Stomach (tissue), 9 donors: ENCODE results near the gene SELENOH. TPM values are rescaled to one million over a fixed set of nuclear protein-coding genes. Genes with fewer than 3 reads are reported as not detected.

Experiments used
- DNase-seq, 2 donors: peaks; one replicate each; pipeline versions ENCODE4 v3.0.0 to v3.0.0-alpha.2; 2013 to 2019
- H3K27ac ChIP-seq, 5 donors: fragments of 200-600 bp in 4 of 5; sonication (generic) in 4 of 5; one replicate each; pipeline ENCODE4 v1.5.1; 2013 to 2019; ENCODE audit warnings: mild to moderate bottlenecking in 1 of 5, moderate library complexity in 1 of 5
- H3K27me3 ChIP-seq, 3 donors: fragments of 200-600 bp; sonication (generic); one replicate each; pipeline ENCODE4 v1.5.1; 2017 to 2019; ENCODE audit warnings: mixed run types in 1 of 3
- H3K36me3 ChIP-seq, 4 donors: fragments of 200-600 bp; sonication (generic); 1 replicate in 3 of 4; 2 replicates in 1 of 4; pipeline ENCODE4 v1.5.1; 2016 to 2019
- H3K4me1 ChIP-seq, 4 donors: fragments of 200-600 bp; sonication (generic); one replicate each; pipeline ENCODE4 v1.5.1; 2016 to 2019
- H3K4me3 ChIP-seq, 4 donors: fragments of 200-600 bp; sonication (generic) in 3 of 4; one replicate each; pipeline ENCODE4 v1.5.1; 2016 to 2019; ENCODE audit warnings: mild to moderate bottlenecking in 1 of 4
- H3K9me3 ChIP-seq, 4 donors: fragments of 200-600 bp; sonication (generic); one replicate each; pipeline ENCODE4 v1.5.1; 2016 to 2019
- EP300 ChIP-seq: sonication (generic); formaldehyde crosslinking; IDR thresholded peaks from one replicate; pipeline ENCODE4 v1.6.1; 2017; ENCODE audit warnings: antibody characterized with exemption
- POLR2A ChIP-seq, 4 donors: fragments of 450-650 bp; IDR thresholded peaks; one replicate each; pipeline ENCODE4 v1.6.1; 2016; ENCODE audit warnings: antibody characterized with exemption in 4 of 4, control low read depth in 2 of 4, mild to moderate bottlenecking in 1 of 4, moderate library complexity in 1 of 4
- POLR2AphosphoS5 ChIP-seq, 3 donors: sonication (generic); formaldehyde crosslinking; IDR thresholded peaks; one replicate each; pipeline ENCODE4 v1.6.1; 2016; ENCODE audit warnings: antibody characterized with exemption in 3 of 3
- WGBS, 5 donors: extraction: QIAGEN DNeasy Blood & Tissue Kit in 3 of 5; methylation state at CpG; one replicate each; pipeline versions ENCODE4 v1.1.5 to v1.1.7; 2013 to 2018; 5-methylcytosine and 5-hydroxymethylcytosine counted together
- intact Hi-C: fragments of 100-400 bp; cut with DNase I; formaldehyde crosslinking; loops from one replicate; pipeline ENCODE4 v1.15.1; 2023; ENCODE audit warnings: low total_unique reads
- polyA plus RNA-seq, 3 donors: library from polyadenylated mRNA; stranded (reverse); fragments of 200-250 nt; gene quantifications; one replicate each; pipeline ENCODE4 v1.2.3, GENCODE V29; 2013
- total RNA-seq, 5 donors: library from RNA; depleted of rRNA; stranded (reverse); fragments of >200 nt; gene quantifications; one replicate each; pipeline versions ENCODE4 v1.1.0 to v1.2.3, GENCODE V29; 2014 to 2016
- TF ChIP-seq, protein P1 (sequence below), 7 experiments: fragments of 450-650 bp in 4 of 7; fragments of 200-600 bp in 3 of 7; sonication (generic) in 3 of 7; IDR thresholded peaks; one replicate each; pipeline ENCODE4 v1.5.1; 2016 to 2019; ENCODE audit warnings: antibody characterized with exemption in 7 of 7, control low read depth in 2 of 7, mild to moderate bottlenecking in 1 of 7
- donor health status: healthy with polysubstance abuse.
- donor health status: Bipolar disorder and iron deficiency.
- donor health status: healthy.

Gene SELENOH
- total and polyA plus RNA-seq, 8 donors, result 33.8 to 234 (median 171) TPM

DNA sequence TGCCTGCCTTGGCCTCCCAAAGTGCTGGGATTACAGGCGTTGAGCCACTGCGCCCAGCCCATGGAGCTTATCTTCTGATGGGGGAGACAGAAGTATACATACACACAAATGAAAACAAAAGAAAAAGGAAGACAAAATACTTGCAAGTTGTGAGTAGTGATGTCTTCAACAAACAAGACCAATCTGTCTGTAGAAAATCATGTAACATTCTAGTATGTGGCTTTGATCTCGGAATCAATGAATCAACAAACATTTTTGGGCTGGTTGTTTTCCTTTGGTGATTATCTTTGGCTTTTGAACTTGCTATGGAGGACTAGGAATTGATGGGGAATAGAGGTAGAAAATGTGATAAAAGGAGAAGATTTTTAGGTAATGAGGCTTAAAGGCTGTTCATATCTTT lies 16.9 kb downstream of the SELENOH start:
- no peaks in the 10 kb centered on the region for H3K36me3 ChIP-seq
- no peak overlapping the region for H3K4me3 ChIP-seq
- DNase-seq, result no peak
- no peaks in the 10 kb centered on the region for H3K27me3 ChIP-seq
- H3K4me1 ChIP-seq, result peaks cover 0 to 13% (median 1%) of the 10 kb centered on the region in 4 donors
- intact Hi-C loops, result no loop called here
- no peaks in the 10 kb centered on the region for H3K9me3 ChIP-seq
- no peak for TF ChIP-seq POLR2AphosphoS5 (IDR thresholded peaks at IDR 0.05)
- no peak for TF ChIP-seq EP300
- TF ChIP-seq, protein P1, sequence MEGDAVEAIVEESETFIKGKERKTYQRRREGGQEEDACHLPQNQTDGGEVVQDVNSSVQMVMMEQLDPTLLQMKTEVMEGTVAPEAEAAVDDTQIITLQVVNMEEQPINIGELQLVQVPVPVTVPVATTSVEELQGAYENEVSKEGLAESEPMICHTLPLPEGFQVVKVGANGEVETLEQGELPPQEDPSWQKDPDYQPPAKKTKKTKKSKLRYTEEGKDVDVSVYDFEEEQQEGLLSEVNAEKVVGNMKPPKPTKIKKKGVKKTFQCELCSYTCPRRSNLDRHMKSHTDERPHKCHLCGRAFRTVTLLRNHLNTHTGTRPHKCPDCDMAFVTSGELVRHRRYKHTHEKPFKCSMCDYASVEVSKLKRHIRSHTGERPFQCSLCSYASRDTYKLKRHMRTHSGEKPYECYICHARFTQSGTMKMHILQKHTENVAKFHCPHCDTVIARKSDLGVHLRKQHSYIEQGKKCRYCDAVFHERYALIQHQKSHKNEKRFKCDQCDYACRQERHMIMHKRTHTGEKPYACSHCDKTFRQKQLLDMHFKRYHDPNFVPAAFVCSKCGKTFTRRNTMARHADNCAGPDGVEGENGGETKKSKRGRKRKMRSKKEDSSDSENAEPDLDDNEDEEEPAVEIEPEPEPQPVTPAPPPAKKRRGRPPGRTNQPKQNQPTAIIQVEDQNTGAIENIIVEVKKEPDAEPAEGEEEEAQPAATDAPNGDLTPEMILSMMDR (IDR thresholded peaks at IDR 0.05), result no peak
- TF ChIP-seq POLR2A (IDR thresholded peaks at IDR 0.05), result no peak
- 48 to 70% (median 60%) methylated on average over 3 of the region's 3 CpGs for WGBS, 5 donors
- no peak overlapping the region for H3K27ac ChIP-seq

DNA sequence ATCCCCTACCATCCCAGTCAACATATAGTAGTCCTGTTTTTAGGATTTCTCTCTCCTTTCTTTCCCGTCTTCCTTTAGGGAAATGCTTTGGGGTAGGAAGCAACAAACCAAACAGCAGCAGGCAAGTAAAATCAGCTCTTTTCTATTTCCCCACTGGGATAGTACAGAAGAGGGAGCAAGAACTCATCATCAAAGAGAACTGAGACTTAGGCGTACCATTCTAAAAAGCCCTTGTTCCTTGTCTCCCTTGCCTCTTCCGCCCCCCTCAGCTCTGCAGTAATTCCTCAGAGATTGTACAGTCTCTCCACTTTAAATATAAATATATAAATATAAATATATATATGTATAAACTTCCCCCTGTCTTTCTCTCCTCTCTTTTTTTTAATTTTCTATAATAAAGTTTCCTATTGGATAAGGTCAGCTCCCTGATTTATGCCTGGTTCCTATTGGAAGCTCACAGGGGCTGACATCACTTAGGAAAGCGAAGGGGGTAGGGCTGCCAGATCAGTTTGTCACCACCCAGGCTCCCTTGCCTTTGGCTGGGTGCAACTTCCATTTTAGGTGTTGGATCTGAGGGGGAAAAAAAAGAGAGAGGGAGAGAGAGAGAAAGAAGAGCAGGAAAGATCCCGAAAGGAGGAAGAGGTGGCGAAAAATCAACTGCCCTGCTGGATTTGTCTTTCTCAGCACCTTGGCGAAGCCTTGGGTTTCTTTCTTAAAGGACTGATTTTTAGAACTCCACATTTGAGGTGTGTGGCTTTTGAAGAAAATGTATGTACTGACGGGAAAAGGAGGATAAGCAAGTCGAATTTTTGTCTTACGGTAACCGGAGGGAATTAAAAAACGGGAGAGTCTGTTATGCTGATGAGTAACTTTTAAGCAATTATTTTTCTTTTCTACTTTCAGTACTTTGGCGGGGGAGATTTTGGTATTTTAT lies 20.3 kb downstream of the SELENOH start, which contains the start of gene CTNND1:
Gene CTNND1, plus strand, starts transcription at position 502 of the 934 bp plus-strand sequence. CDS start 29,677 bp downstream, outside the sequence.
- peak within 1 kb of the TSS; percentile 90 to 96 (median 94) for H3K27ac ChIP-seq
- WGBS, 5 donors, result 7 to 9% (median 7%) methylated on average over 13 of the region's 13 CpGs
- intact Hi-C loops, result no loop called here
- DNase-seq, result peak; percentile 89 to 98
- H3K36me3 ChIP-seq, result no peaks in the 10 kb centered on the region
- H3K4me3 ChIP-seq, result peak within 1 kb of the TSS; percentile 46 to 60 (median 50)
- H3K27me3 ChIP-seq, result no peaks in the 10 kb centered on the region
- H3K4me1 ChIP-seq, result peaks cover 13 to 40% (median 25%) of the 10 kb centered on the region in 4 donors
- TF ChIP-seq POLR2AphosphoS5 (IDR thresholded peaks at IDR 0.05), result peak; percentile 78 to 97 (median 93)
- no peak for TF ChIP-seq EP300
- peak in 2 of 4 donors; percentile 76 to 78 for TF ChIP-seq POLR2A (IDR thresholded peaks at IDR 0.05)
- TF ChIP-seq, protein P1 (IDR thresholded peaks at IDR 0.05), result no peak
- H3K9me3 ChIP-seq, result no peaks in the 10 kb centered on the region

DNA sequence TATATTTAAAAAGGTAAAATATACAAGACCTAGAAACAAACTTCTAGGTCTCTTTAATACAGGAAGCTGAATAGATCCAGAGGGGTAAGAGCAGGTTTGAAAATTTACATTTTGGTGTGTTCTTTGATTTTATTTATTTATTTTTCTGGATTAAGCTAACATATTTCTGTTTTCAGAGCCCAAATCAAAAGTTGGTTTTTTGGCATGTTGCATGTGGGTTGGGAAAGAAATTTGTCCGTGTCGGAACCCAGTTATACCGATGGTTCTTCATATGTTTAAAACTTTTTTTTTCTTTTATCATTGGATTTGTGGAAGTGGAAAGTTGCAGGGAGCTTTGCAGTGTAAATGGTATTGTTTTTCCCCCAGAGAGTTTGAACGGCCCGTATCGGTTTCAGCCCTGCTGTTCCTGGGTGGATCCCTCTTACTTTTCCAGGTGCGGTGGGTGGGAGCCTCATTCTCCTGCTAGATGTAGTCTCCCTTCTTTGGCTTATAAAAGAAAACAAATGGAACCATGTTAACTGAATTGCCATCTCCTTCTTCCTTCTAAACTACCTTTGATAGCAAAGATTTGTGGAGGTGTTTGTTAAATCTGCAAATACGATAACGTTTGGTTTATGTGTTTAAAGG lies 21.1 kb downstream of the SELENOH start:
- peak overlapping the region; percentile 46 to 60 (median 50) for H3K4me3 ChIP-seq
- WGBS, 5 donors, result 4 to 8% (median 6%) methylated on average over 9 of the region's 9 CpGs
- intact Hi-C loops, result no loop called here
- H3K27me3 ChIP-seq, result no peaks in the 10 kb centered on the region
- TF ChIP-seq, protein P1 (IDR thresholded peaks at IDR 0.05), result no peak
- TF ChIP-seq POLR2A (IDR thresholded peaks at IDR 0.05) (no peak), POLR2AphosphoS5 (IDR thresholded peaks at IDR 0.05) (peak in 2 of 3 donors; percentile 8 to 11), EP300 (no peak)
- H3K9me3 ChIP-seq, result no peaks in the 10 kb centered on the region
- peak in 1 of 2 donors; percentile 74 for DNase-seq
- H3K4me1 ChIP-seq, result peaks cover 13 to 41% (median 28%) of the 10 kb centered on the region in 4 donors
- H3K27ac ChIP-seq, result peak overlapping the region; percentile 77 to 96 (median 92)
- peaks cover 0 to 5% (median 0%) of the 10 kb centered on the region in 4 donors for H3K36me3 ChIP-seq

GRCh38 chr11:57763568-57763967 lies 22.3 kb downstream of the SELENOH start:
- Histone ChIP-seq H3K36me3 (peaks cover 0 to 6% (median 0%) of the 10 kb centered on the region in 4 donors), H3K27ac (peak overlapping the region; percentile 31 to 96 (median 92)), H3K4me1 (peaks cover 14 to 52% (median 35%) of the 10 kb centered on the region in 4 donors), H3K9me3 (no peaks in the 10 kb centered on the region), H3K4me3 (peak overlapping the region; percentile 46 to 60 (median 50)), H3K27me3 (no peaks in the 10 kb centered on the region)
- TF ChIP-seq POLR2AphosphoS5 (IDR thresholded peaks at IDR 0.05), result peak in 1 of 3 donors; percentile 26
- TF ChIP-seq, protein P1 (IDR thresholded peaks at IDR 0.05), result peak in 3 of 7 experiments; percentile 16 to 22 (median 20)
- no peak for TF ChIP-seq EP300
- TF ChIP-seq POLR2A (IDR thresholded peaks at IDR 0.05), result no peak
- 4 to 20% (median 10%) methylated on average over 1 of the region's 1 CpG for WGBS, 5 donors
- DNase-seq, result peak in 1 of 2 donors; percentile 80
- intact Hi-C loops, result no loop called here
